Measurements from ENCODE around the gene RAB43. TPM values are rescaled to one million over a fixed set of nuclear protein-coding genes. Genes with fewer than 3 reads are reported as not detected.

The RAB43 gene
- total and polyA plus RNA-seq, 12 donors = 0.96 to 8.2 (median 4.0) TPM

DNA sequence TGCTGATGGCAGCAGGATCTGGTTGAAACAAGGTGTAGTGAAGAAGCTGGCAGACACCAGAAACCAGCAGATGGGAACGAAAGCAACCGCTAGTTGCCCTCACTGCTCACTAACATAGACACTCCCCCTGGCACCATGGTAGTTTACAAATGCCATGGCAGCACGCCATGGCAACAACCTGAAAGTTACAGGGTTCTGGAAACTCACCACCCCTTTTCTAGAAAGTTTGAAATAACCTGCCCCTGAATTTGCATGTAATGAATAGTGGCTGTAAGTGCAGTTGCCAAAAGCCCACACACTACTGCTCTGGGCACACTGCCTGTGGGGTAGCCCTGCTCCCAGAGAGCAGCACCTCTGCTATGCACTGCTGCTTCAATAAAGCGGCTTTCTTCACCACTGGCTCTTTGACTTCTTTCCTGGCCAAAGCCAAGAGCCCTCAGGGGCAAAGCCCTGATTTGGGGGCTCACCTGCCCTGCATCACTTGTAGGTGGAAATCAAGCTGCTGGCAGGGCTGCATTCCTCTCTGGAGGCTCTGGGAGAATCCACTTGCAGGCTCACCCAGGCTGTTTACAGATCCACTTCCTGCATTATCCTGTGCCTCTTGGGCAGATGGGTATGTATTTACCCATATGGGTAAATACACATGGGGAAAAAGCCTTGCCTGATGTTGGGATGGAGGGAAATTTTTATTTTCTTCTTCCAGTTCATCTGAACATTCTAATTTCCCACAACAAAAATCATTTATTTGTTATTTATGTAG is 63.0 kb downstream of the RAB43 start:
- Histone ChIP-seq H3K9me3 (no peaks in the 10 kb centered on the region), H3K27me3 (no peaks in the 10 kb centered on the region), H3K4me1 (peaks cover 0 to 30% (median 5%) of the 10 kb centered on the region in 9 donors), H3K4me3 (no peak overlapping the region), H3K27ac (no peak overlapping the region), H3K36me3 (no peaks in the 10 kb centered on the region)
- WGBS, 2 donors = 65 to 73% methylated on average over 4 of the region's 4 CpGs
- DNase-seq (no peak), ATAC-seq (peak in 1 of 8 donors; percentile 28)
- TF ChIP-seq, protein P1, sequence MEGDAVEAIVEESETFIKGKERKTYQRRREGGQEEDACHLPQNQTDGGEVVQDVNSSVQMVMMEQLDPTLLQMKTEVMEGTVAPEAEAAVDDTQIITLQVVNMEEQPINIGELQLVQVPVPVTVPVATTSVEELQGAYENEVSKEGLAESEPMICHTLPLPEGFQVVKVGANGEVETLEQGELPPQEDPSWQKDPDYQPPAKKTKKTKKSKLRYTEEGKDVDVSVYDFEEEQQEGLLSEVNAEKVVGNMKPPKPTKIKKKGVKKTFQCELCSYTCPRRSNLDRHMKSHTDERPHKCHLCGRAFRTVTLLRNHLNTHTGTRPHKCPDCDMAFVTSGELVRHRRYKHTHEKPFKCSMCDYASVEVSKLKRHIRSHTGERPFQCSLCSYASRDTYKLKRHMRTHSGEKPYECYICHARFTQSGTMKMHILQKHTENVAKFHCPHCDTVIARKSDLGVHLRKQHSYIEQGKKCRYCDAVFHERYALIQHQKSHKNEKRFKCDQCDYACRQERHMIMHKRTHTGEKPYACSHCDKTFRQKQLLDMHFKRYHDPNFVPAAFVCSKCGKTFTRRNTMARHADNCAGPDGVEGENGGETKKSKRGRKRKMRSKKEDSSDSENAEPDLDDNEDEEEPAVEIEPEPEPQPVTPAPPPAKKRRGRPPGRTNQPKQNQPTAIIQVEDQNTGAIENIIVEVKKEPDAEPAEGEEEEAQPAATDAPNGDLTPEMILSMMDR (IDR thresholded peaks at IDR 0.05) = peak in 1 of 9 donors; percentile 5
- intact Hi-C loops (cut with DNase I) = loop anchor here in 2 of 10 donors (10.0 kb wide), 2 partner anchors 56 to 186 kb away; partner anchors contain the start of gene COPG1 (in 1 of the 2)

DNA sequence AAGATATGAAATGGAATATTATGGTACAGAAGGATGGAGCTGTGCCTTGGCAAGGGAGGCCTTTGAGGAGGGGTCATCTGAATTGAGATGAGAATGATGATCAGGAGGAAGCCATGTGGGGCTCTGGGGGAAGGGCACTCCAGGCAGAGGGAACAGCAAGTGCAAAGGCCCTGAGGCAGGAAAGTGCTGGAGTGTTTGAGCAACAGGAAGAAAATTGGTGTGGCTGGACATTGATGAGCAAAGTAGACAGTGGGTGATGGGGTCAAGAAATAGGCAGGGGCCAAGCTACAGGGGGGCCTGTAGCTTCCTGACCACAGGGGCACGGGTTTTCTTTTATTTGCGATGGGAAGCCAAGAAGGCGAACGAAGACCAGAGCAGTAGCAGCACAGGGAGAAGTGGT is 64.4 kb downstream of the RAB43 start:
- intact Hi-C loops (cut with DNase I) = loop anchor here in 2 of 10 donors (10.0 kb wide), 2 partner anchors 58 to 188 kb away; partner anchors contain the start of gene COPG1 (in 1 of the 2)
- DNase-seq (no peak), ATAC-seq (no peak)
- H3K9me3 ChIP-seq = no peaks in the 10 kb centered on the region
- H3K27me3 ChIP-seq = no peaks in the 10 kb centered on the region
- H3K27ac ChIP-seq = no peak overlapping the region
- peaks cover 7 to 41% (median 16%) of the 10 kb centered on the region in 9 donors for H3K4me1 ChIP-seq
- TF ChIP-seq, protein P1 (IDR thresholded peaks at IDR 0.05) = no peak
- WGBS, 2 donors = 87 to 93% methylated on average over 4 of the region's 4 CpGs
- no peaks in the 10 kb centered on the region for H3K36me3 ChIP-seq
- H3K4me3 ChIP-seq = no peak overlapping the region

DNA sequence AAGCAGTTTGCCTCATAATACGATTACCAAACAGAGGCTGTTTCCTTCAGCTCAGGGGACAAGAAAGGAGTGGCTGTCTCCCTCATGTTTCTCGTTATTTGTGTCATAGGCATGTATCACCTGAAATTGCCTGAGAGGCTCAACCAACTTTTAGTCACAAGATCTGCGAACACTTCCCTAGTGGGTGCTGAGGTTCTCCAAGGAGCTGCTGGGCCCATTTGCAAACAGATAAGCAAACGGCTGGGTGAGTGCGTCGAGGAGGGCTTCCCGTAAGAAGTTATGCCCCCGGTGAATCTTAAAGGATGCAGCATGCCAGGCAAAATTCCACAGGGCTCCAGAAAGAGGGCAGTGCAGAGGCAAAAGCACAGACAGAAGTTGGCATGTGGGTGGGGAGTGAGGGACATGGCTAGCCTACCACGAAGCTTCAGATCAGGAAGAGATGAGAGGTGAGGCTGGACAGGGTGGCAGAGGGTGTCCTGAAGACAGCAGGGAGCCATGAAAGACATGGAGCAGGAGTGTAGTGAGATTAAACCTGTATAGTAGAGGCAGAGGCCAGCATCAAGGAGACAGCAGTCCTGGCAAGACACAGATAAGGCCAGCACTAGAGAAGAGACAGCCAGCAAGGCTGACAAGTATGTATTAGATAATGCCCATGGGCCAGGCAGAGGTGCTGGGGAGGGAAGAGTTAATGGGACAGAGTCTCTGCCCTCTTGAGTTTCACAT is 65.0 kb downstream of the RAB43 start:
- TF ChIP-seq, protein P1 (IDR thresholded peaks at IDR 0.05) = no peak
- no peaks in the 10 kb centered on the region for H3K27me3 ChIP-seq
- no peak for ATAC-seq
- no peaks in the 10 kb centered on the region for H3K36me3 ChIP-seq
- intact Hi-C loops (cut with DNase I) = loop anchor here in 2 of 10 donors (10.0 kb wide), 2 partner anchors 58 to 188 kb away; partner anchors contain the start of gene COPG1 (in 1 of the 2)
- 68 to 71% methylated on average over 9 of the region's 9 CpGs for WGBS, 2 donors
- DNase-seq = no peak
- H3K9me3 ChIP-seq = no peaks in the 10 kb centered on the region
- no peak overlapping the region for H3K4me3 ChIP-seq
- H3K27ac ChIP-seq = no peak overlapping the region
- peaks cover 10 to 47% (median 18%) of the 10 kb centered on the region in 9 donors for H3K4me1 ChIP-seq

DNA sequence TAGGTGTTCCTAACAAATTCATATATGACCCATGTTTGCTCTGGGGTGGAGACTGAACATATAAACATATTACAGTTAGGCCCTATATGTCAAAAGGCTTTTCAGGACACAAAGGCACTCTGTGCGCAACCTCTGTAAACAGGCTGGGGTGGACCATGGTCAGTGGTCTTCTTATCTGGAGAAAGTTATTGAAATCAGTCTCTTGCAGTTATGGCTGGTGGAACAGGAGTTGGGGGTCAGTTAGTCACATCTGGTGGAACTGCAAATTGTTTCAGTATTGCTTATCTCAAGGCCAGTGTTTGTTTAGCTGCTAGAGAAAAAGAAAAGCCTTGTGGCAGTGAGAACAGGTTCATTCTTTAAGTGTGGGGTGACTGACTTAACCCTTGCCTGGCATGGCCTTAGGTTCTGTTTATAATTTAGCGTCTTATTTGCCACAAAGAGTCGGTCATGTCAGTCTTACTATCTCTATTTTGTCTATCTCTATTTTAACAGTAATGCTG is 66.9 kb downstream of the RAB43 start:
- Histone ChIP-seq H3K36me3 (no peaks in the 10 kb centered on the region), H3K4me1 (peaks cover 10 to 38% (median 19%) of the 10 kb centered on the region in 9 donors), H3K27me3 (no peaks in the 10 kb centered on the region), H3K4me3 (no peak overlapping the region), H3K27ac (no peak overlapping the region), H3K9me3 (no peaks in the 10 kb centered on the region)
- DNase-seq (no peak), ATAC-seq (no peak)
- intact Hi-C loops (cut with DNase I) = loop anchor here in 5 of 10 donors (5.0 to 10.0 kb wide), 7 partner anchors 33 to 193 kb away; partner anchors contain the start of genes COPG1 (in 3 of the 5) and EFCC1 (in 1 of the 5)
- 89 to 92% methylated on average over 3 of the region's 3 CpGs for WGBS, 2 donors
- TF ChIP-seq, protein P1 (IDR thresholded peaks at IDR 0.05) = no peak
